ENCODE measurements around the gene PPM1J.

Gene PPM1J

GRCh38 chr1:112716133-112716720 is 1.1 kb upstream of the PPM1J start:
- Histone ChIP-seq H3K9me3 (ENCODE audit: severe bottlenecking) (no peaks in the 10 kb centered on the region), H3K36me3 (ENCODE audit: low read depth) (no peaks in the 10 kb centered on the region), H3K27me3 (ENCODE audit: insufficient read depth, poor library complexity, severe bottlenecking) (no peaks in the 10 kb centered on the region), H3K4me3 (ENCODE audit: severe bottlenecking) (peak overlapping the region; percentile 47), H3K4me1 (ENCODE audit: insufficient read depth, poor library complexity, severe bottlenecking) (no peaks in the 10 kb centered on the region), H3K27ac (ENCODE audit: poor library complexity, severe bottlenecking) (peak overlapping the region; percentile 11)
- peak; percentile 94 for TF ChIP-seq CTCF (IDR thresholded peaks at IDR 0.05; ENCODE audit: poor library complexity, severe bottlenecking)
- DNase-seq (ENCODE audit: low spot score) (no peak), ATAC-seq (ENCODE audit: low read depth) (peak; percentile 73)

DNA sequence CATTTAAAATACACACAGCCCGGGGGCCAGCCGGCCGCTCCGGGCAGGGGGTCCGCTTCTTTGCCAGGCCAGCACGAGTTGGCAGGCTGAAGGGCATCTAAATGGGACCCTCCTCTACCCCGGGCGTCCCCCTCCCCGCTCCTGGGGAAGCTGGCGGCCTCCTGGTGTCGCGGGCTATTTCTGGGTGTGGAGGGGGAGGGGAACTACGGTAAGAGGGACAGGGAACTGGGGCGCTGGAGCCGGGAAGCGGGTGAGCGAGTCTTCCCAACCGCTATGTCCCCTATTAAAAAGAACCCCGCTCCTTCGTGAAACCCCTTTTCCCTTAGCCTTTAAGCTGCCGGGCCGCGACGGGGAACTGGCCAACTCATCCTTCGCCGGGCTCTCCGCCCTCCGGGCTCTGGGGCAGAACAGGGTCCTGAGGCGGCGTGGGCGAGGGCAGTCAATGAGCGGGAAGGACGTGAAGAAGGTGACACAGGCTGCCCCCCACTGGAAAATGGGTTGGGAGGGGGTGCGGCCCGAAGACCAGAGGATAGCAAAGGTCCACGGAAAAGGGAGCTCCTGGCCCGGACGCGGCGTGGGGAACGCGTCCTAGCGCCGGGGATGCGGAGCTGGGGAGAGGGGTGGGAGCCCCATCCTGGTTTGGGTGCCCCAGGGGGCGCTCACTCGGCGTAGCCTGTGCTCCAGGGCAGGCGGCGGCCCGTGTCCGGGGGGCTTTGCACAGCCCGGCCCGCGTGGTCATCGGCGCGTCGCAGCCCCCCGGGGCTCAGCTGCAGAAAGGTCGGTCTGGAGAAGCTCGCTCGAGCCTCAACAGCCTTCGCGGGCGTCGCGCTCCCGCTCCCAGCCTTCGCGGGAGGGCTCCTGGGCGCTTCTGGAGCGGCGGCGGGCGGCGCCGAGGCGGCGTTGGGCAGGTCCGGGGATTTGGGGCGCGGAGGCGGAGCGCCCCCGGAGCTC is 544 bp downstream of the PPM1J start:
- ATAC-seq (ENCODE audit: low read depth) (peak; percentile 1), DNase-seq (ENCODE audit: low spot score) (no peak)
- Histone ChIP-seq H3K36me3 (ENCODE audit: low read depth) (no peaks in the 10 kb centered on the region), H3K9me3 (ENCODE audit: severe bottlenecking) (no peaks in the 10 kb centered on the region), H3K4me1 (ENCODE audit: insufficient read depth, poor library complexity, severe bottlenecking) (no peaks in the 10 kb centered on the region), H3K27ac (ENCODE audit: poor library complexity, severe bottlenecking) (no peak overlapping the region), H3K4me3 (ENCODE audit: severe bottlenecking) (peak overlapping the region; percentile 47), H3K27me3 (ENCODE audit: insufficient read depth, poor library complexity, severe bottlenecking) (no peaks in the 10 kb centered on the region)
- peak; percentile 17 for TF ChIP-seq CTCF (IDR thresholded peaks at IDR 0.05; ENCODE audit: poor library complexity, severe bottlenecking)

GRCh38 chr1:112713466-112714312 is 1.4 kb downstream of the PPM1J start:
- Histone ChIP-seq H3K27me3 (ENCODE audit: insufficient read depth, poor library complexity, severe bottlenecking) (no peaks in the 10 kb centered on the region), H3K4me1 (ENCODE audit: insufficient read depth, poor library complexity, severe bottlenecking) (no peaks in the 10 kb centered on the region), H3K4me3 (ENCODE audit: severe bottlenecking) (peak overlapping the region; percentile 47), H3K27ac (ENCODE audit: poor library complexity, severe bottlenecking) (no peak overlapping the region), H3K36me3 (ENCODE audit: low read depth) (no peaks in the 10 kb centered on the region), H3K9me3 (ENCODE audit: severe bottlenecking) (no peaks in the 10 kb centered on the region)
- DNase-seq (ENCODE audit: low spot score) (no peak), ATAC-seq (ENCODE audit: low read depth) (no peak)
- TF ChIP-seq CTCF (IDR thresholded peaks at IDR 0.05; ENCODE audit: poor library complexity, severe bottlenecking) = no peak

DNA sequence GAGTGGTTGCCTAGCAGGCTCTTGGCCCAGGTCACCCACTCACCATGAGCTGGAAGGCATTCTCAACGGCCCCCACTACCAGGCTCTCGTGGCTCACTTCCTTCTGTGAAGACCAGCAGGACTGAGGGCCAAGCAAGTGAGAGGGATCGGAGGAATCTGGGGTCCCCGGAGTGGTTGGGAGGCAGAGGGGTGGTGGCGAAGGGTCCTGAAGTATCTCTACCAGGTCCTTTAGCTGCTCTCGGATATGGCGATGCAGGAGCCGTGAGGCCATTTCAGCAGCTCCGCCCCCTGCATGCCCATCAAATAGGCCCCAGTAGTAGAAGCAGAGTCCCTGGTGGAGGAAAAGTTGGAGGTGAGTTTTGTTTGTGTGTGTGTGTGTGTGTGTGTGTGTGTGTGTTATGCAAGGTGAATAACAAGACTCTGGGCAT is 2.4 kb downstream of the PPM1J start:
- Histone ChIP-seq H3K27ac (ENCODE audit: poor library complexity, severe bottlenecking) (no peak overlapping the region), H3K36me3 (ENCODE audit: low read depth) (no peaks in the 10 kb centered on the region), H3K4me3 (ENCODE audit: severe bottlenecking) (no peak overlapping the region), H3K4me1 (ENCODE audit: insufficient read depth, poor library complexity, severe bottlenecking) (no peaks in the 10 kb centered on the region), H3K9me3 (ENCODE audit: severe bottlenecking) (no peaks in the 10 kb centered on the region), H3K27me3 (ENCODE audit: insufficient read depth, poor library complexity, severe bottlenecking) (no peaks in the 10 kb centered on the region)
- ATAC-seq (ENCODE audit: low read depth) (no peak), DNase-seq (ENCODE audit: low spot score) (no peak)
- TF ChIP-seq CTCF (IDR thresholded peaks at IDR 0.05; ENCODE audit: poor library complexity, severe bottlenecking) = no peak
